GM23338 (cell line): ENCODE data around the gene MED16.

Experiments
- EZH2 ChIP-seq: fragments of 200-600 bp; sonication (generic); IDR thresholded peaks from one replicate; pipeline ENCODE4 v1.8.0; 2017; ENCODE audit warnings: antibody characterized with exemption, mild to moderate bottlenecking, low read depth; ENCODE audit not compliant: unreplicated experiment
- EZH2phosphoT487 ChIP-seq: fragments of 200-600 bp; sonication (generic); IDR thresholded peaks from one replicate; pipeline ENCODE4 v1.8.1; 2018; ENCODE audit warnings: antibody characterized with exemption; ENCODE audit not compliant: unreplicated experiment
- JUNB ChIP-seq: IDR thresholded peaks from one replicate; pipeline ENCODE4 v1.6.1; 2016; ENCODE audit warnings: antibody characterized with exemption; ENCODE audit not compliant: unreplicated experiment
- POLR2AphosphoS5 ChIP-seq: IDR thresholded peaks from 2 replicates; pipeline ENCODE4 v1.6.1; 2016; ENCODE audit warnings: antibody characterized with exemption, low read depth
- TF ChIP-seq, protein P1 (sequence below), 2 experiments: fragments of 200-600 bp in 1 of 2; sonication (generic) in 1 of 2; conservative IDR thresholded peaks; 2 replicates each; pipeline versions ENCODE4 v1.5.1 to v1.6.1; 2016 to 2017; ENCODE audit warnings: antibody characterized with exemption in 2 of 2, low read depth in 2 of 2, mild to moderate bottlenecking in 2 of 2, moderate library complexity in 1 of 2
- TF ChIP-seq, protein P2 (sequence below): IDR thresholded peaks from 2 replicates; pipeline ENCODE4 v1.6.1; 2016; ENCODE audit warnings: antibody characterized with exemption

DNA sequence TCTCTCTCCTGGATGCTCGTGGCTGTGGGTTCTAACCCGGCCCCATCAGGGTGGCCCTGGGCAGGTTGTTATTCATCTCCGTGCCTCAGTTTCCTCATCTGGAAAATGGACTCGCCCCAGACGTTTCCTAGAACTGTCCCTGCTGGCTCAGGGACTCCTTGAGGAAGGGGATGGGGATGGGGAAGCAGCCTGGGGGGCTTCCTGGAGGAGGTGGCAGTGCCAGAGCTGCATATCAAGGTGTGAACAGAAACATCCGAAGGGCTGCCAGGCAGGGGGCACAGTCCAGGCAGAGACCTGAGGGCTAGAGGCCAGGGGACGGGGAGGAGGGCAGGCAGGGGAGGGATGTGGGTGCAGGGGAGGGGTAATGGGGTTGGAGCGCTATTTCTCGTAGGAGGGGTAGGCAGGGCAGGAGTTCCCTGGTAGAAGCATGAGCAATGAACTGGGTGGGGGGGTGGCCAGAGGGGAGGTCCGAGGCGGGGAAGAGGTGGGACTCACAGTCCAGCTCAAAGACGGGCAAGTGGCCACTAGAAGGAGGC lies 44.5 kb downstream of the MED16 start:
- TF ChIP-seq JUNB (no peak), EZH2 (no peak), EZH2phosphoT487 (no peak), POLR2AphosphoS5 (no peak)
- TF ChIP-seq, protein P1, sequence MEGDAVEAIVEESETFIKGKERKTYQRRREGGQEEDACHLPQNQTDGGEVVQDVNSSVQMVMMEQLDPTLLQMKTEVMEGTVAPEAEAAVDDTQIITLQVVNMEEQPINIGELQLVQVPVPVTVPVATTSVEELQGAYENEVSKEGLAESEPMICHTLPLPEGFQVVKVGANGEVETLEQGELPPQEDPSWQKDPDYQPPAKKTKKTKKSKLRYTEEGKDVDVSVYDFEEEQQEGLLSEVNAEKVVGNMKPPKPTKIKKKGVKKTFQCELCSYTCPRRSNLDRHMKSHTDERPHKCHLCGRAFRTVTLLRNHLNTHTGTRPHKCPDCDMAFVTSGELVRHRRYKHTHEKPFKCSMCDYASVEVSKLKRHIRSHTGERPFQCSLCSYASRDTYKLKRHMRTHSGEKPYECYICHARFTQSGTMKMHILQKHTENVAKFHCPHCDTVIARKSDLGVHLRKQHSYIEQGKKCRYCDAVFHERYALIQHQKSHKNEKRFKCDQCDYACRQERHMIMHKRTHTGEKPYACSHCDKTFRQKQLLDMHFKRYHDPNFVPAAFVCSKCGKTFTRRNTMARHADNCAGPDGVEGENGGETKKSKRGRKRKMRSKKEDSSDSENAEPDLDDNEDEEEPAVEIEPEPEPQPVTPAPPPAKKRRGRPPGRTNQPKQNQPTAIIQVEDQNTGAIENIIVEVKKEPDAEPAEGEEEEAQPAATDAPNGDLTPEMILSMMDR (conservative IDR thresholded peaks at IDR 0.05; ENCODE audit: low read depth in 2 of 2), result no peak
- TF ChIP-seq, protein P2, sequence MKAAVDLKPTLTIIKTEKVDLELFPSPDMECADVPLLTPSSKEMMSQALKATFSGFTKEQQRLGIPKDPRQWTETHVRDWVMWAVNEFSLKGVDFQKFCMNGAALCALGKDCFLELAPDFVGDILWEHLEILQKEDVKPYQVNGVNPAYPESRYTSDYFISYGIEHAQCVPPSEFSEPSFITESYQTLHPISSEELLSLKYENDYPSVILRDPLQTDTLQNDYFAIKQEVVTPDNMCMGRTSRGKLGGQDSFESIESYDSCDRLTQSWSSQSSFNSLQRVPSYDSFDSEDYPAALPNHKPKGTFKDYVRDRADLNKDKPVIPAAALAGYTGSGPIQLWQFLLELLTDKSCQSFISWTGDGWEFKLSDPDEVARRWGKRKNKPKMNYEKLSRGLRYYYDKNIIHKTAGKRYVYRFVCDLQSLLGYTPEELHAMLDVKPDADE, result no peak
